GM18909 (cell line): Measurements from ENCODE around the gene UPF3A.
"Not testable (repeated sequence)": the region's sequence is repeated elsewhere in the genome, so short reads cannot be mapped to it uniquely, and the experiment has no call there.

ENCODE experiments used
- ATAC-seq: cut with Tn5 transposase; IDR thresholded peaks from one replicate; pipeline ENCODE4 v1.9.1; 2021; ENCODE audit warnings: mild to moderate bottlenecking; ENCODE audit not compliant: unreplicated experiment, poor library complexity

The UPF3A gene

GRCh38 chr13:114261328-114261965 is 20.0 kb upstream of the UPF3A start:
- no peak for ATAC-seq

DNA sequence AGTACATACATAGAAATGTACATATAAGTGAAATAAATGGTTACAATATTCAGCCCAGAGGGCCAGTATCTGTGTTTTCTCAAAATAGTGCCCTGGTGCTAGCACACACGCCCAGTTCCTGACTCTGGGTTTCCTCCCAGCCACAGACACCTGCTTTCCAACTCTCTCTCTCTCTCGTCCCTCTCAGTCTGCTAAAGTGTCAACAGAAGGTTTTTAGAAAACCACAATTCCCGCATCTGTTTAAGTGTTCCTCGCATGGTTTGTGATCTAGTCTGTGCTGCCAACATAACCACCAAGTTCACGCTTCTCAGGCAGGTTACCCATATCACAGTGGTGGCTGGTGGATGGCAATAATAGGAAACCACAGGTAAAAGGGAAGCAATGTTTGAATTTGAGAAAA is 17.8 kb upstream of the UPF3A start:
- no peak for ATAC-seq

DNA sequence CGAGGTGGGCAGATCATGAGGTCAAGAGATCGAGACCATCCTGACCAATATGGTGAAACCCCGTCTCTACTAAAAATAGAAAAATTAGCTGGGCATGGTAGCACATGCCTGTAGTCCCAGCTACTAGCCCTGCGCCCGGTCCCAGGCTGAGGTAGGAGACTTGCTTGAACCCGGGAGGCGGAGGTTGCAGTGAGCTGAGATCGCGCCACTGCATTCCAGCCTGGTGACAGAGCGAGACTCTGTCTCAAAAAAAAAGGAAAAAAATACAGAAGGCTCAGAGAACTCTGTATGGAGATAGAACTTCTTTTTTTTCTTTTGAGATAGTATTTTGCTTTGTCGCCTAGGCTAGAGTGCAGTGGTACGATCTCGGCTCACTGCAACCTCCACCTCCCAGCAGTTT is 17.1 kb upstream of the UPF3A start:
- not testable (repeated sequence) for ATAC-seq

DNA sequence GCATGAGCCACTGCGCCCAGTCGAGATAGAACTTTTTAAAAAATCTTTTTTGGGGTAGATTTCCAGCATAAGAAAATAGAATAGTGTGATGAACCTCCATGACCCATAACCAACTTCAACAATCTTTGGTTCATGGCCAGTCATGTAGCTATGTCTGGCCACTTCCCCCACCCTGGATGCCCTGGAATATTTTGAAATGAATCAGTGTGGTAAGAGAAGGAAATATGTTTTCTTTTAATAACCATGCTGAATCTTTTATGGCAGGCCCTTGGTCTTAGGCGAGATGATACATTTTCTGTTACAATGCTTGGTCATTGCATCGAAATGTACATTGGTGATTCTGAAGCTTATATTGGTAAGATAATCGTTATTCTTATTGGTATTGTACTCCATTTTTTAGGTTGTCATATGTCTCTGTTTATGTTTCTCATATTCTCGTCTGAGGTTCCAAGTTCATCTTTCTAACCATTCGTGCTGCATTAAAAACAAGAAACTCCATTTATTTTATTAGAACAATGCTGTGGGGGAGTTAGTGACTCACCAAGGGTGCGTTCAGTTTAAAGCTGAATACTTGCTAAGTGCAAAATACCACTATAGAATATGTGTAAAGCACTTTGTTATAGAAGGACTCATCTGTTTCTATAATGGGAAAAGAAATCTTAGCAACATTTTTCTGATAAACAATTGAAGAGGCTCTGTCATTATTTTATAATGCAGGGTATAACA is 16.4 kb upstream of the UPF3A start:
- ATAC-seq: no peak

DNA sequence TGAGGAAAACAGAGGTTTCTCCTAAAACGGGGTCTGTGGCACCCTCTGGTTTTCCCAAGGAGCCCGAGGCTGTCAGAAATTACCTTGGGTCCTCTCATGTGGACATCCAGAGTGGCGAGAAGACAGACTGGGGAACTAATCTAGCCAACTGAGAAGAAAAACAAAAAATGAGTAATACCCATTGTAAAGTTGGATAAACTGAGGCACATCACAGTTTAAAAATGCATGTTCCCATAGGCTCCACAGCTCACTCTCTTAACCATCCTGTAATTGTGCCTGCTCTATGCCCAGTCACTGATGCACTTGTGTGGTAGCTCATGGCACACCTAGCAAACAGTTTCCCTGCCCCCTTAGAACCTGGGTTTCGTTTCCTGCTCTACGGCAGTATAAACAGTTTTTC is 15.2 kb upstream of the UPF3A start:
- no peak for ATAC-seq

GRCh38 chr13:114268344-114269280 is 12.8 kb upstream of the UPF3A start:
- ATAC-seq: no peak

DNA sequence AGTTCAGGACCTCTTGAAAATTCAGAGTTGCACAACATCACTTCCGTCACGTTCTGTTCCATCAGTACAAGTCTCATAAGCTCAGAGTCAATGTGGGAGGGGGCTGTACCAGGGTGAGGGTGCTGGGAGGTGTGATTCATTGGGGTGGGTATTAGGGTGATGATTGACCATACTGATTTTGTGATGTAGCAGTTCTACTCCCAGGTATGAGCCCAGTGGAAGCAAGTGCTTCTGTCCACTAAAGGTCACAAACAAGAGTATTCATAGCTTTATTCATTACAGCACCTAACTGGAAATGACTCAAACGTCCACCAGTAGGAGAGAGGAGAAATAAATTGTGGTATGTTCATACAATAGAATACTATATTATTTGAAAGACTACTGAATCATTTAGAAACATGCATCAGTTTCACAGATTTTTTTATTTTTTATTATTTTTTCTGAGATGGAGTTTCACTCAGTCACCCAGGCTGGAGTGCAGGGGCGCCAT is 12.1 kb upstream of the UPF3A start:
- no peak for ATAC-seq

DNA sequence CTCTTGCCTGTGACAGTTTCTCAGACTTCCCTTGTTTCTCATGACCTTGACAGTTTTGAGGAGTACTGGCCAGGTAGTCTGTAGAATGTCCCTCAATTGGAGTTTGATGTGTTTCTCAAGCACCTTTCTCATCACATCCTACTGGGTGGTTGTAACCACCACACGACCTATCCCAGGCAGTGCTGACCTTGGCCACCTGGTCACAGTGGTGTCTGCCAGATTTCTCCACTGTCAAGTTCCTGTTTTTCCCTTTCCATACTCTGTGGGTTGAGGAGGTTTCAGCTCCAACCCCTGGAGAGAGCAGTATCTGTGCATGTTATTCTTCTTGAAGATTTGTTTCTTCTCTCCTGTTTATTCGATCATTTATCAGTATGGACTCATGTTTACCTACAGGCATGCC is 8.4 kb upstream of the UPF3A start:
- ATAC-seq: no peak

GRCh38 chr13:114275304-114275703 is 6.1 kb upstream of the UPF3A start:
- no peak for ATAC-seq

GRCh38 chr13:114279146-114279545 is 2.3 kb upstream of the UPF3A start:
- no peak for ATAC-seq

DNA sequence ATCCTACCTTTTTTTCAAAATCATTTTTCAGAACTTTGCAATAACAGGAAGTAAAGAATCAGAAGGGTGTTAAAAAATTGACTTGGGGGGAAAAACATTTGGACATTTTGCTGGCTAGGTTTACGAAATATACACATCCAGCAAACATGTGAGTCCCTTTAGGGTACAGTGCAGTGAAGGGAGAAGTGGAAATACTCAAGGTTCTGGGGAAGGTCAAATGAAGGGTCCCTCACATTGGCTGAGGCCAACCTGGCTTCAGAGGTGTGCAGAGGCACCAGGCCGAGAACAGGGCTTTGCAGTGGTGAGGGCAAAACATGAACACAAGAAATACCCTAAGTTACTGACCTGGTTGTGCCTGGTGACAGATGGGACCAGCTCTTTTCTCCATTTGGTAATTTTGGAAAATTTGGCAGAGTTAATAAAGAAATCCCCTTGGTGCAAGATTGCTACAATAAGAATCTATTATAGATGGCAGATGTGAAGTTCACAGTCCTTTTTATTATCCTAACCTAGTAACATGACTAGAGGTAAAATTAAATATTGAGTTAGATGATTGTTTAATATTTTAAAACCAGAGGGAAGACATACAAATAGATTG is 1.5 kb upstream of the UPF3A start:
- no peak for ATAC-seq

GRCh38 chr13:114282041-114282670 is 755 bp downstream of the UPF3A start:
- ATAC-seq: peak; percentile 49

DNA sequence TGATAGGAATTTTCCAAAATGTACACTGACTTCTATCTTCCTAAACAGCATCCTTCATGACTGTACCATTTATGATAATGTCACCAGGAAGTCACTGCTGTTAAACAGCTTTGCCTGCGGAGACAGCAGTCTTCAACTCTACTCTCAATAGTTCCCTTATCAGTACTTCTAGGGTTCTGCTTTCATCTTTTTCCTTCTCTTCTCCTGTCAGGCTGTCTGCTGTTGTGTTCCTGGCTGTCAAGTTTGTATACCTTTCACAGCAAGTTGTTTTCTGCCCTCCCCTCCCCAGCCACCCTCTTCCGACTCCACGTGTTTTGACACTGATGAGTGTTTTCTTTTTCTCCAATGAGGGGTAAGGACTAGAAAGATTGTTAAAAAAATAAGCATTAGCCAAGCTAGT is 2.2 kb downstream of the UPF3A start:
- ATAC-seq: no peak

- ATAC-seq: no peak
Observed at GRCh38 chr13:114284680-114285079, 3.3 kb downstream of the UPF3A start.

DNA sequence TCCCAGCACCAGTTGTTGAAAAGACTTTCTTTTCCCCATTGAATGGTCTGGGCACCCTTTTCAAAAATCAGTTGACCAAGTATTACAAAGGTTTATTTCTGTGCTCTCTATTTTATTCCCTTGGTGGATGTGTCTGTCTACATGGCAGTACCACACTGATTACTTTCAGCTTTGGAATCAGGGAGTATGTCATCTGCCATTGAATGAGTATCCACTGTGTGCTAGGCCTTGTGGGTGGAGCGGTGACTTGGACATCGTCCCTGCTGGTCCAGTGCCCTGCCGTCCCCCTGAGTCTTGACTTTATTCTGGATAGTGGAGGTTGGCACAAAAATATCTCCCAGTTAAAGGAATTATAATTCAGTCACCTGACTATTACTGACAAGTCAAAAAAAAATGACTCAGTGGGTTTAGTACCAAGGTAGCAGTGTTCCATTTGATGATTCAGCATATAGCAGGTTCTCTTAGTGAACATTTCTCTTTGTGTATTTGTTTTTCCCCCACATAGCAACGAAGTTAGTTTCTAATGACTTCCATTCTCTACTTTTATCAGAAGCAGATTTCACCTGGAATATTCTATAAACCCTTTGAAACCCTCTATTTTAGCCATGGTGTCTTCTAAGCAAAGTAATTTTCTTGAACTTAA is 3.9 kb downstream of the UPF3A start:
- no peak for ATAC-seq

- ATAC-seq: no peak
Observed at GRCh38 chr13:114286808-114287207, 5.4 kb downstream of the UPF3A start.

GRCh38 chr13:114288157-114288591 is 6.8 kb downstream of the UPF3A start:
- ATAC-seq: no peak

- no peak for ATAC-seq
Observed at GRCh38 chr13:114296448-114296847, 15.0 kb downstream of the UPF3A start.

GRCh38 chr13:114296902-114297301 is 15.5 kb downstream of the UPF3A start:
- ATAC-seq: no peak

- ATAC-seq: no peak
Observed at GRCh38 chr13:114298866-114299265, 17.5 kb downstream of the UPF3A start.
